ENCODE data around the gene DLEC1.

Gene DLEC1

DNA sequence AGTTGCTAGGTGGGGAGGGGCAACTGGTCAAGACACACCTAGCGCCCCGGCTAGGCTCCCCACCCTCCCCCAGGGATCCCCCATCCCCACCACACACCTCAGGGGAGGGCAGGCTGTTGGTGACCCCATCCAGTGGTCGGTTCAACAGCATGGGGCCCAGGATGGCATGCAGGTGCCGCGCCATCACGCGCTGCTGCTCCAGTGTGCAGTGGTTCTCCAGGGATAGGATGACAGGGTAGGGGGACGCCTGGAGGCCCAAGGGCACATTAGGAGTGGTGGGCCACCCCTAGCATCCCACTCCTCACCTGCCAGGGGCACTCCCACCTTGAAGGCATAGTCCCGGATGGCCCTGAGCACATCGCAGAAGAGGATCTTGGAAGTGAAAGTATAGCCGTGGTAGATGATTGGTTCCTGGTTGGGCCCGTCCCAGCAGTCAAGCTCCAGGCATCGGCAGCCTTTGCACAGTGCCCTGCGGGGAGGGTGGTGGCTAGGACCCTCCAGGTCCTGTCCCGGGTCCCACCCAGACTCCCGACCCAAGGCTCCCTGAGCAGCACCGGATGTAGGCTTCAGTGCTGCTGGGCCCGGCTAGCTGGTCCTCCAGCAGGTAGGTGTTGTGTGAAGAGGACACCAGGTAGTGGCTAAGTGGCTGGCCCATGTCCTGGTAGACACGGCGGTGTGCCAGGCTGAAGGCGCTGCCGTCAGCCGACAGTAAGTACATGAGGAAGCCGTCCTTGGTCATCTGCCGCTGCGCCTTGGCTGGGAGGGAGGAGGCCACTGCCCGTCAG is 29.0 kb upstream of the DLEC1 start:
- CTCF ChIA-PET: no interaction called here
- POLR2A ChIA-PET (ENCODE audit: low non-redundant PET): no interaction called here
- no peak for DNase-seq (ENCODE audit: low spot score)
- TF ChIP-seq, protein P1, sequence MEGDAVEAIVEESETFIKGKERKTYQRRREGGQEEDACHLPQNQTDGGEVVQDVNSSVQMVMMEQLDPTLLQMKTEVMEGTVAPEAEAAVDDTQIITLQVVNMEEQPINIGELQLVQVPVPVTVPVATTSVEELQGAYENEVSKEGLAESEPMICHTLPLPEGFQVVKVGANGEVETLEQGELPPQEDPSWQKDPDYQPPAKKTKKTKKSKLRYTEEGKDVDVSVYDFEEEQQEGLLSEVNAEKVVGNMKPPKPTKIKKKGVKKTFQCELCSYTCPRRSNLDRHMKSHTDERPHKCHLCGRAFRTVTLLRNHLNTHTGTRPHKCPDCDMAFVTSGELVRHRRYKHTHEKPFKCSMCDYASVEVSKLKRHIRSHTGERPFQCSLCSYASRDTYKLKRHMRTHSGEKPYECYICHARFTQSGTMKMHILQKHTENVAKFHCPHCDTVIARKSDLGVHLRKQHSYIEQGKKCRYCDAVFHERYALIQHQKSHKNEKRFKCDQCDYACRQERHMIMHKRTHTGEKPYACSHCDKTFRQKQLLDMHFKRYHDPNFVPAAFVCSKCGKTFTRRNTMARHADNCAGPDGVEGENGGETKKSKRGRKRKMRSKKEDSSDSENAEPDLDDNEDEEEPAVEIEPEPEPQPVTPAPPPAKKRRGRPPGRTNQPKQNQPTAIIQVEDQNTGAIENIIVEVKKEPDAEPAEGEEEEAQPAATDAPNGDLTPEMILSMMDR (conservative IDR thresholded peaks at IDR 0.05; ENCODE audit: low read depth): no peak
- peak overlapping the region; percentile 35 for H3K27ac ChIP-seq

DNA sequence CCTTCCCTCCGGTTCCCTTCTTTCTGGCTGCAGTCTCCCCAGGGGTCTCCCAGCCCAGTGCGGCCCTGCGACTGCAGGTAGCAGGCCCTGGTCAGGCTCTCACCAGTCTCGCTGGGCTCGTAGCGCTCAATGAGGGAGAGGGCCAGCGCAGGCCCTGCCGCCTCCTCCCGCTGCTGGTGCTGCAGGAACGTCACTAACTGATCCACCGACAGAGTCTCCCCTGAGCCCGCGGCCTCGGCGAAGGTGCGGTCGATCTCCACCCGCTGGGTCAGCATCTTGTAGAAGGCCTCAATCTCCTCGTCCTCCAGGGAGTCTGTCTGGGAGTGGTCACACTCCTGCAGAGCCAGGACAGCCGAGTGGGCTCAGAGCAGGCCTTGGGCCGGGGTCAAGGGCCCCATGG is 27.9 kb upstream of the DLEC1 start:
- TF ChIP-seq, protein P1 (conservative IDR thresholded peaks at IDR 0.05; ENCODE audit: low read depth): no peak
- no peak for DNase-seq (ENCODE audit: low spot score)
- POLR2A ChIA-PET (ENCODE audit: low non-redundant PET): no interaction called here

DNA sequence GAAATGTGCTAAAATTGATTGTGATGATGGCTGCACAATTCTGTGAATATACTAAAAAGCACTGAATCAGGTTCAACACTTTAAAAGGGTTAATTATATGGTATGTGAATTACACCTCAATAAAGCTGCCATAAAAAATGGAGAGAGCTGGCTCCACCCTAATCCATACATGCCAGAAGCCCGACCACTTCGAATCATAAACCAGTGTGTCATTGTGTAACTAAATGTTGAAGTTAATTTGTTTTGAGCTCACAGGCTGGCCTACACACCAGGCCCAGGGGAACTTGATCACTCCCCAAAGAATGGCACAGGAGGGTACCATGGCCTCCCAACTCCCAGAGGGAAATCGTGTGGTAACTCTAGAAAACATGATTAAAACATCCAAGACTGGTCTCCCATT is 23.5 kb upstream of the DLEC1 start:
- POLR2A ChIA-PET (ENCODE audit: low non-redundant PET): no interaction called here
- H3K27ac ChIP-seq: no peak overlapping the region

More for the DNA sequence above, 27.9 kb upstream of the DLEC1 start:
- H3K27ac ChIP-seq: no peak overlapping the region; the same call in 1 of the 2 replicates
- CTCF ChIA-PET: no interaction called here

DNA sequence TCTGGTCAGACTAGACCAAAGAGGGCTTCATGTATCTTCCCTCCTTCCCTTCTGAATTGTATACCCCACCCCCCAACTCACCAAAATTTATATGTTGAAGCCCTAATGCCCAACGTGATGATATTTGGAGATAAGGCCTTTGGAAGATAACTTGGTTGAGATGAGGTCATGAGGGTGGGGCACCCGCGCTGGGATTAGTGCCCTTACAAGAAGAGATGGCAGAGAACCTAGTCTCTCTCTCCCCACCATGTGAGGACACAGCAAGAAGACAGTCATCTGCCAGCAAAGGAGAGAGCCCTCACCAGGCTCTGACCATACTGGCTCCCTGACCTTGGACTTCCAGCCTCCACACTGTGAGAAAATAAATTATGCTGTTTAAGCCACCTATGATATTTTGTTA is 23.0 kb upstream of the DLEC1 start:
- TF ChIP-seq, protein P1 (conservative IDR thresholded peaks at IDR 0.05; ENCODE audit: low read depth): no peak
- no peak overlapping the region for H3K27ac ChIP-seq
- no peak for DNase-seq (ENCODE audit: low spot score)
- ChIA-PET POLR2A (ENCODE audit: low non-redundant PET) (no interaction called here), CTCF (interaction anchor here (0.9 kb wide), 1 partner anchor 11 kb away, joined by 3 read pairs; no protein-coding TSS in a partner anchor)

More for the DNA sequence above, 23.5 kb upstream of the DLEC1 start:
- CTCF ChIA-PET: interaction anchor here (0.9 kb wide), 1 partner anchor 10 kb away, joined by 3 read pairs; no protein-coding TSS in a partner anchor
- DNase-seq (ENCODE audit: low spot score): no peak
- TF ChIP-seq, protein P1 (conservative IDR thresholded peaks at IDR 0.05; ENCODE audit: low read depth): no peak

DNA sequence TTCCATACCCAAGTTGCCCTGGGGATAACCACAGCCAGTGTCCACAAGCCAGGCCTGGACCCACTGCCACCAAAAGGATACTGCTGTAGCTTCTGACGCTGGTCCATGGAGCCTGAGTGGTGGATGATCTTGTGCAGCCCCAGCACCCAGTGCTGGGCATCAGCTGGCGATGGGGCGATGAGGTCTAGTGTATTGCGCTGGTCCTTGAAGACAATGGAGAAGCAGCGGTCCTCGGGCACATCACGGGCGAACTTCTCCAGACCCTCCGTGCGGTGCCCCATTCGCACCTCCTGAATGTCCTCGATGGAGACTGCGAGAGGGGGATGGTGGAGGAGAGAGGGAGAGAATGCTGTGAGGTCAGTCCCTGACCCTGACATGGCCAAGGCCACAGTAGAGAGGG is 22.6 kb upstream of the DLEC1 start:
- TF ChIP-seq, protein P1 (conservative IDR thresholded peaks at IDR 0.05; ENCODE audit: low read depth): no peak
- no peak for DNase-seq (ENCODE audit: low spot score)
- H3K27ac ChIP-seq: no peak overlapping the region
- CTCF ChIA-PET: interaction anchor here (0.9 kb wide), 1 partner anchor 11 kb away, joined by 3 read pairs; no protein-coding TSS in a partner anchor
- POLR2A ChIA-PET (ENCODE audit: low non-redundant PET): no interaction called here

DNA sequence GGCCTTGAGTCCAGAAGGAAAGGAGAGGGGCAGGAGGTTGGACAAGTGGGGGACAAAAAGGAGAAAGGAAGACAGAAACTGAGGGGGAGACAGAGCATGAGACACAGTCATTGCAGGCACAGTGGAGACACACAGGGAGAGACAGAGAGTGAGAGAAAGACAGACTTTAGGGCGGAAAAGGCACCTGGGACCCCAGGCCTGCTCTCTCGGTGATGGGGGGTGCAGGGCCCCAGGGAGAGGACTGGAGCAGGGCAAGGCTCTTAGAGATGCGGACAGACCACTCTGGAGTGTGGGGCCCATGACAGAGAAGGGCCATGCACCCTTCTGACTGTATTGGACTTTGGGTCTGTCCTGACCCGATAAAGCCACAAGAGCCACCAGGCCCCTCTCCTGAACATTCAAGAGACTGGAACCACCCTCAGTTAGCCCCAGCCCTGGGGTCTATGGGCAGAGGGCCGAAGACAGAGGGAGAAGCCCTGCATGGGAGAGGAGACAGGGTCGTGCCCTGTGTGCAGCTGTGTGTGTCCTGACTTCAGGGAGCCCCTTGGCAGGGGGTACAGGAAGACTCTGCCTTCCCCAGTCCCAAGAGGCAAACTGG is 22.1 kb upstream of the DLEC1 start:
- CTCF ChIA-PET: no interaction called here
- POLR2A ChIA-PET (ENCODE audit: low non-redundant PET): no interaction called here

More for the DNA sequence above, 22.1 kb upstream of the DLEC1 start:
- TF ChIP-seq, protein P1 (conservative IDR thresholded peaks at IDR 0.05; ENCODE audit: low read depth): no peak
- H3K27ac ChIP-seq: no peak overlapping the region
- no peak for DNase-seq (ENCODE audit: low spot score)

All from RWPE1 (cell line).